ENCODE measurements around the gene GALNT9.
"Not testable (repeated sequence)": the region's sequence is repeated elsewhere in the genome, so short reads cannot be mapped to it uniquely, and the experiment has no call there.

GALNT9 gene

GRCh38 chr12:132358241-132359225, 29.1 kb upstream of the GALNT9 start:
- in situ Hi-C loops (cut with MboI; ENCODE audit: low sequenced_read_pairs) = not testable (repeated sequence)

- in situ Hi-C loops (cut with MboI; ENCODE audit: low sequenced_read_pairs) = no loop called here
Measured at GRCh38 chr12:132357623-132358186, 28.3 kb upstream of the GALNT9 start.

GRCh38 chr12:132356691-132357622, 27.6 kb upstream of the GALNT9 start:
- in situ Hi-C loops (cut with MboI; ENCODE audit: low sequenced_read_pairs) = no loop called here

GRCh38 chr12:132355742-132356681, 26.6 kb upstream of the GALNT9 start:
- in situ Hi-C loops (cut with MboI; ENCODE audit: low sequenced_read_pairs) = no loop called here

- in situ Hi-C loops (cut with MboI; ENCODE audit: low sequenced_read_pairs) = no loop called here
Measured at GRCh38 chr12:132354982-132355680, 25.7 kb upstream of the GALNT9 start.

GRCh38 chr12:132354211-132354981, 25.0 kb upstream of the GALNT9 start:
- in situ Hi-C loops (cut with MboI; ENCODE audit: low sequenced_read_pairs) = no loop called here

- in situ Hi-C loops (cut with MboI; ENCODE audit: low sequenced_read_pairs) = no loop called here
Measured at GRCh38 chr12:132353811-132354210, 24.4 kb upstream of the GALNT9 start.

- in situ Hi-C loops (cut with MboI; ENCODE audit: low sequenced_read_pairs) = no loop called here
Measured at GRCh38 chr12:132352896-132353800, 23.8 kb upstream of the GALNT9 start.

- in situ Hi-C loops (cut with MboI; ENCODE audit: low sequenced_read_pairs) = no loop called here
Measured at GRCh38 chr12:132351751-132352495, 22.5 kb upstream of the GALNT9 start.

- in situ Hi-C loops (cut with MboI; ENCODE audit: low sequenced_read_pairs) = no loop called here
Measured at GRCh38 chr12:132349501-132350131, 20.2 kb upstream of the GALNT9 start.

- in situ Hi-C loops (cut with MboI; ENCODE audit: low sequenced_read_pairs) = no loop called here
Measured at GRCh38 chr12:132348176-132348575, 18.8 kb upstream of the GALNT9 start.

GRCh38 chr12:132347176-132347855, 17.9 kb upstream of the GALNT9 start:
- in situ Hi-C loops (cut with MboI; ENCODE audit: low sequenced_read_pairs) = no loop called here

GRCh38 chr12:132346471-132347175, 17.2 kb upstream of the GALNT9 start:
- in situ Hi-C loops (cut with MboI; ENCODE audit: low sequenced_read_pairs) = no loop called here

GRCh38 chr12:132345561-132346200, 16.3 kb upstream of the GALNT9 start:
- in situ Hi-C loops (cut with MboI; ENCODE audit: low sequenced_read_pairs) = no loop called here

GRCh38 chr12:132345126-132345525, 15.7 kb upstream of the GALNT9 start:
- in situ Hi-C loops (cut with MboI; ENCODE audit: low sequenced_read_pairs) = no loop called here

Data from HL-60/S4 treated with retinoic acid at 250 ng/mL for 4 days and 3 days (cell line).